ENCODE data around the gene SESTD1.
A peak's percentile ranks its signal among the peaks of the same experiment; 100 is the strongest.

The SESTD1 gene

GRCh38 chr2:179264368-179265081, at the start of gene SESTD1:
TSS of gene SESTD1 (minus strand) at chr2:179264832. CDS start at chr2:179191841, 72,991 bp downstream.
- peak; percentile 65 for DNase-seq

GRCh38 chr2:179313057-179313456, 48.4 kb upstream of the SESTD1 start:
- DNase-seq = no peak

- no peak for DNase-seq
Measured at GRCh38 chr2:179311101-179311500, 46.5 kb upstream of the SESTD1 start.

- DNase-seq = no peak
Measured at GRCh38 chr2:179307616-179308371, 43.2 kb upstream of the SESTD1 start.

GRCh38 chr2:179305125-179305524, 40.5 kb upstream of the SESTD1 start:
- DNase-seq = no peak

- DNase-seq = no peak
Measured at GRCh38 chr2:179304424-179304823, 39.8 kb upstream of the SESTD1 start.

DNA sequence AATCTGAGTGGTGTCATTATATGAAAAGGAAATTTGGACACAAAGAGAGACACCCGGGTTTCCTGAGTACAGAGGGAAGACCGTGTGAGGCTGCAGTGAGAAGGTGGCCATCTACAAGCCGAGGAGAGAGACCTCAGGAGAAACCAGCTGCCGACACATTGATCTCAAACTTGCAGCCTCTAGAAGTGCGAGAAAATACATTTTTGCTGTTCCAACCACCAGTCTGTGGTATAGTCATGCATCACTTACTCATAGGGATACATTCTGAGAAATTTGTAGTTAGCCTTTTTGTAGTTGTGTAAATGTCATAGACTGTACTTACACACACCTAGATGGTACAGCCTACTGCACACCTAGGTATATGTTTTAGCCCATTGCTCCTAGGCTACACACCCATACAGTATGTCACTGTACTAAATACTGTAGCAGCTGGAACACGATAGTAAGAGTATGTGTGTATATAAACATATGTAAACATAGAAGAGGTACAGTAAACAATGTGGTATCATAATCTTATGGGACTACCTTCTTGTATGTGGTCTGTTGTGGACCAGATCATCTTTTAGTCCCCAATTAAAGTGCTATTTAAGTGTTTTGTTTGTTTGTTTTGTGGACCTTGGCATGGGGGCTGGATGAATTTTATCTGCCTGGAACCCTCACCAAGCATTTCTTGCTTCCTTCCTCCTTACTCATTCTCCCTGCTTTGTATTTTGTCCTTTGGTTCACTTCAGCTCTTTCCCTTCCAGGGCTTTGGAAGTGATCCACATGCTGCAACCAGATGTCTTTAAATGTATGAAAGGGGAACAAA, 38.3 kb upstream of the SESTD1 start:
- no peak for DNase-seq

DNA sequence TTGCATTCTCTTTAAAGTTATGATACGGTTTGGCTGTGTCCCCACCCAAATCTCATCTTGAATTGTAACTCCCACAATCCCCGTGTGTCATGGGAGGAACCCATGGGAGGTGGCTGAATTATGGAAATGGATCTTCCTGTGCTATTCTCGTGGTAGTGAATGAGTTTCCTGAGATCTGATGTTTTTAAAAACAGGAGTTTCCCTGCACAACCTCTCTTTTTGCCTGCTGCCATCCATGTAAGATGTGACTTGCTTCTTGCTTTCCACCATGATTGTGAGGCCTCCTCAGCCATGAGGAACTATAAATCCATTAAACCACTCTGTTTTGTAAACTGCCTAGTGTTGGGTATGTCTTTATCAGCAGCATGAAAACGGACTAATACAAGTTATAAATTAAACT, 37.5 kb upstream of the SESTD1 start:
- no peak for DNase-seq

DNA sequence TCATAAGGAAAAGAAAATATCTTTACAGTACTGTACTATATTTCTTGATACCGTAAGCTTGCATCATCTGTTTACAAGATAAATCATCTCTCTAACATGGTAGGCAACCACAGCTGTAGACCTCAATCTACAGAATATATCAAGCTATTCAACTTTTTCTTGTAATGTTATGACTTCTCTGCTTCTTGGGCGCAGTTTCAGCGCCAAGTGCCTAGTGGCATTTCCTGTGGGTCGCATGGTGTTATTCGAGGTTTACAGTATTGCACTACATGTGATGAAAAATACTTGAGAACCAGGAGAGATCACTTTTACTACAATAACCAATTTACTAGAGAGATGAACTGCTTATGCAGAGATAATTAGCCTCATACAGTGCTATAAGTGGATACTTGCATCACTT, 34.0 kb upstream of the SESTD1 start:
- no peak for DNase-seq

- no peak for DNase-seq
Measured at GRCh38 chr2:179297927-179298326, 33.3 kb upstream of the SESTD1 start.

DNA sequence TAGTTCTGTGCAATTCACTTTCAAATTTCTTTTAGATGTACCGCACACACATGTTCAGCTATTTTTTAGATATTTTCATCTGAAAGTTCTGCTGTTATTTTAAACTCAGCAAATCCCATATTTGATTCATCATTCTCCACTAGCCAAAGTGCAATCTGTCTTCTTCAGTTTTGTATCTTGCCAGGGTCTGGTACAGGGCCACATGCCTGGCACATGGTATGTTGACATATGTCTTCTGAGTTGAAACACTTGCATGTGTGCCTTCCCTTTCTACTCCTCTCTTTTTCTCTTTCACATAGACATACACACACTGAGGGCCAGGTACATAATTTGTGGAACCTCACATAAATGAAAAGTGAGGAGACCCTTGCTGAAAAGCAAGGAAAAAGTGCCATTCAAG, 25.7 kb upstream of the SESTD1 start:
- DNase-seq = no peak

DNA sequence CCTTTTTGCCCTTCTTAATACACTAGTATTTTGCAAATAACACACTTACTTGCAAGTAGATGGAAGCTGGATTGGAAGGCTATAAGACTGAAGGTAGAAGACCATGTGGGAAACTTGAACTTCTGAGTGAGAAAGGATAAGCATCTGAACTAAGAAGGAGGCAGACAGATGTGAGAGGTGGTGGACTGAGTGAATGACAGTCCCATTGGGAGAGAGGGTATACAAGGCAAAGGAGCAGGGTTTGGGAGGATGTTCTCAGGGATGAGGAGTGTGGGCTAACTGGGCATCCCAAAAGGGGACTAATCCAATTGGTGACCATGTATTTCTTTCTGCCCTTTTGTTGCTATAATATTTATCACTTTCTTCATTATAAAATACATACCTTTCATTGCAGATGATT, 20.4 kb upstream of the SESTD1 start:
- no peak for DNase-seq

DNA sequence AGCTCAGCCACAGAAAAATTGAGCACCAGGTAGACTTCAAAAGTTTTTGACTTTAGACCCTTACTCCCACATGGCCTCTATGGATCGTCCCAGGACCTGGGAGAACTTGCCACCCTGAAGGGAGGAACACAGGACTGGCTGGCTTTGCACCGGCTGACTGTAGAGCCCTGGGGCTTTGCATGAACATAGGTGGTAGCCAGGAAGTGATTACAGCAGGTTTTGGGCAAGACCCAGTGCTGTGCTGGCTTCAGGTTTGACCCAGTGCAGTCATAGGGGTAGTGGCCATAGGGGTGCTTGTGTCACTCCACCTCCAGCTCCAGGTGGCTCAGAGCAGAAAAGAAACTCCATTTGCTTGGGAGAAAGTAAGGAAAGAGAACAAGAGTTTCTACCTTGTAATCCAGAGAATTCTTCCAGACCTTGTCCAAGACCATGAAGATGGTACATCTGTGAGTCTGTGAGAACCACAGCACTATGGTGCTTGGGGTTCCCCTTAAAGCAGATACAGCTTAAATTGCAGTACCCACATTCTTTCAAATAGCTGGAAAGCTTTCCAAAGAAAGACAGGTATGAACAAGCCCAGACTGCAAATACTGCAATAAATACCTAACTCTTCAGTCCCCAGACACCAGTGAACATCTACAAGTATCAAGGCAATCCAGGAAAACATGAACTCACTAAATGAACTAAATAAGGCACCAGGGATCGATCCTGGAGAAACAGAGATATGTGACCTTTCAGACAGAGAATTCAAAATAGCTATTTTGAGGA, 13.0 kb upstream of the SESTD1 start:
- DNase-seq = no peak

GRCh38 chr2:179275253-179276012, 10.8 kb upstream of the SESTD1 start:
- DNase-seq = no peak

DNA sequence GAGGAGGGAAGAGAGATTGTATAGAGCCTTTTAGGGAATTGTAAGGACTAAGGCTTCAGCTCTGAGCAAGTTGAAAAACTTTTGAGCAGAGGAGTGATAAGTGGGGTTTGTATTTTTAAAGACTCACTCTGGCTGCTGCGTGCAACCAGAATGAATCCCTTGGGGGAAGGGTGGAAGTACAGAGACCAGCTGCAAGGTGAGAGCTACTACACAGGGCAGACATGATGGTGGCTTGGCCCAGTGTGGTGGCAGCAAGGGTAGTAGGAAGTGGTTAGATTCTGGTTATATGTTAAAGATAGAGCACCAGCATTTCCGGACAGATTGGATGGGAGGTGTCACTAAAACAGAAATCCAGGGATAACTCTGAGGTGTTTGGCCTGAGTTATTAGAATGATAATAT, 10.1 kb upstream of the SESTD1 start:
- no peak for DNase-seq

- DNase-seq = no peak
Measured at GRCh38 chr2:179273461-179273962, 8.9 kb upstream of the SESTD1 start.

GRCh38 chr2:179272406-179273192, 8.0 kb upstream of the SESTD1 start:
- no peak for DNase-seq

DNA sequence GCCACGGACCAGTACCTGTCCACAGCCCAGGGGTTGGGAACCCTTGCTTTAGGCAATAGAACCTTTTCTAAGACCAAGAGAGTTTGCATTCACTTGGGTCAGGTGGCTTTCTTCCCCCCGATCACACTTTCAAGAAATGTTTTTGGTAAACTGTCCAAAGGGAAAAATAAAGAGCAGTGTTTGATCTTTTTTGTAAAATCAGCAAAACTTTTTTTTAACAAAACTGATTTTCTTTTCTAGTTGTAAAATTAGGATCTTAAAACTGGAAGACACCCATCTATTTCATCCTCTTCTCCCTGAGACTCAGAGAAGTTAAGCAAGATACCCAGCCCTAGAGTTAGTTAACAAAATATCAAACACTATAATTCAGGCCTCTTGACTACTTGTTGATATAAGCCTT, 6.1 kb upstream of the SESTD1 start:
- DNase-seq = no peak

DNA sequence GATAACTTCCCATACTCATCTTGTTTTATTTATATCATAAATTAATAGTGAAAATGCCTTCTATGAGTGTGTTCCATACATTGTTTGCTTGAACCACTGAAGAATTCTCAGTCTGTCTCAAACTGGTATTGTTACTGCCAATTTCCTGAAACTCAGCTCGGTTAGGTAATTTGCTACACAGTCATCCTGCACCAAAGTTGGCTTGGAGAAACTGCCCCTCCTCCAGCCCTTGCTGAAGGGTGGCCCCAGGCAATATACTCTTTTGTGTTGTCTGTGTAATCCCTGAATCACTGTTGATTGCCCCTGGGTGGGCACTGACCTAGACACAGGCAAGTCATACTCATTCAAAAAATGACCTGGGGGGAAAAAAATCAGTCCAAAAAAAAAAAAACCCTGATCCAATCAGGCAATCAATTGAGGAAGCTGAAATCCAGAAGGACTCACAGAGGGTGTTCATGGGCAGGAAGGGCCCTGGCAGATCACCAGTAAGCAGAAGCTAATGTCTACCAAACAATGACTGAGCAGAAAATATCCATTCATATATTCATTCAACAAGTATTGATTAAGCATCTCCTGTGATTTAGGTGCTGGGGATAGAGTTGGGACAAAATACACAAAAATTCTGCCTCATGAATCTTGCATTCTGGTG, 3.8 kb upstream of the SESTD1 start:
- DNase-seq = no peak

GRCh38 chr2:179266271-179266670, 1.6 kb upstream of the SESTD1 start:
- DNase-seq = no peak
